HL-60 (cell line): ENCODE measurements around the gene TARDBP.

ENCODE experiments used
- GABPA ChIP-seq: IDR thresholded peaks from 2 replicates; pipeline ENCODE4 v1.6.1; 2012; ENCODE audit warnings: low read depth
- POLR2AphosphoS5 ChIP-seq: IDR thresholded peaks from 2 replicates; pipeline ENCODE4 v1.6.1; 2012; ENCODE audit warnings: low read depth
- TF ChIP-seq, protein P1 (sequence below): IDR thresholded peaks from one replicate; pipeline ENCODE4 v1.5.1; 2011; ENCODE audit warnings: low read length, control low read depth, inconsistent platforms; ENCODE audit not compliant: insufficient read depth
- TF ChIP-seq, protein P2 (sequence below): IDR thresholded peaks from 2 replicates; pipeline ENCODE4 v1.6.1; 2012; ENCODE audit warnings: low read depth; ENCODE audit not compliant: insufficient replicate concordance

DNA sequence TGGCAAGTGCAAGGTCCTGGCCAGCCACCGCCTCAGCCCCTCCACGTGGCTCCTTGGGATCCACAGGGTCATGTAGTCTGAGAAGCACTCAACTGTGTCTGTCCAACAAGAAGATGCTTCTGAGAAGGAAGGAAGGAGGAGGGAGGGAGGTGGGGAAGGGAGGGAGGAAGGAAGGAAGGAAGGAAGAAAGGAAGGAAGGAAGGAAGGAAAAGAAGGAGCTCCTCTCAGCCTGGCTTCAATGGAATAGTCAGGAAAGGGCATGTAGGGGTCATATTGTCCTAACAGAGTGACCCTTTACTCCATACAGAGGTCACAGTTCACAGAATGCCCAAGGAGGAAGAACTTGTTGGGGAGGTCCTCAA is 42.5 kb upstream of the TARDBP start:
- TF ChIP-seq, protein P1, sequence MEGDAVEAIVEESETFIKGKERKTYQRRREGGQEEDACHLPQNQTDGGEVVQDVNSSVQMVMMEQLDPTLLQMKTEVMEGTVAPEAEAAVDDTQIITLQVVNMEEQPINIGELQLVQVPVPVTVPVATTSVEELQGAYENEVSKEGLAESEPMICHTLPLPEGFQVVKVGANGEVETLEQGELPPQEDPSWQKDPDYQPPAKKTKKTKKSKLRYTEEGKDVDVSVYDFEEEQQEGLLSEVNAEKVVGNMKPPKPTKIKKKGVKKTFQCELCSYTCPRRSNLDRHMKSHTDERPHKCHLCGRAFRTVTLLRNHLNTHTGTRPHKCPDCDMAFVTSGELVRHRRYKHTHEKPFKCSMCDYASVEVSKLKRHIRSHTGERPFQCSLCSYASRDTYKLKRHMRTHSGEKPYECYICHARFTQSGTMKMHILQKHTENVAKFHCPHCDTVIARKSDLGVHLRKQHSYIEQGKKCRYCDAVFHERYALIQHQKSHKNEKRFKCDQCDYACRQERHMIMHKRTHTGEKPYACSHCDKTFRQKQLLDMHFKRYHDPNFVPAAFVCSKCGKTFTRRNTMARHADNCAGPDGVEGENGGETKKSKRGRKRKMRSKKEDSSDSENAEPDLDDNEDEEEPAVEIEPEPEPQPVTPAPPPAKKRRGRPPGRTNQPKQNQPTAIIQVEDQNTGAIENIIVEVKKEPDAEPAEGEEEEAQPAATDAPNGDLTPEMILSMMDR, result no peak
- no peak for TF ChIP-seq POLR2AphosphoS5
- no peak for TF ChIP-seq GABPA
- TF ChIP-seq, protein P2, sequence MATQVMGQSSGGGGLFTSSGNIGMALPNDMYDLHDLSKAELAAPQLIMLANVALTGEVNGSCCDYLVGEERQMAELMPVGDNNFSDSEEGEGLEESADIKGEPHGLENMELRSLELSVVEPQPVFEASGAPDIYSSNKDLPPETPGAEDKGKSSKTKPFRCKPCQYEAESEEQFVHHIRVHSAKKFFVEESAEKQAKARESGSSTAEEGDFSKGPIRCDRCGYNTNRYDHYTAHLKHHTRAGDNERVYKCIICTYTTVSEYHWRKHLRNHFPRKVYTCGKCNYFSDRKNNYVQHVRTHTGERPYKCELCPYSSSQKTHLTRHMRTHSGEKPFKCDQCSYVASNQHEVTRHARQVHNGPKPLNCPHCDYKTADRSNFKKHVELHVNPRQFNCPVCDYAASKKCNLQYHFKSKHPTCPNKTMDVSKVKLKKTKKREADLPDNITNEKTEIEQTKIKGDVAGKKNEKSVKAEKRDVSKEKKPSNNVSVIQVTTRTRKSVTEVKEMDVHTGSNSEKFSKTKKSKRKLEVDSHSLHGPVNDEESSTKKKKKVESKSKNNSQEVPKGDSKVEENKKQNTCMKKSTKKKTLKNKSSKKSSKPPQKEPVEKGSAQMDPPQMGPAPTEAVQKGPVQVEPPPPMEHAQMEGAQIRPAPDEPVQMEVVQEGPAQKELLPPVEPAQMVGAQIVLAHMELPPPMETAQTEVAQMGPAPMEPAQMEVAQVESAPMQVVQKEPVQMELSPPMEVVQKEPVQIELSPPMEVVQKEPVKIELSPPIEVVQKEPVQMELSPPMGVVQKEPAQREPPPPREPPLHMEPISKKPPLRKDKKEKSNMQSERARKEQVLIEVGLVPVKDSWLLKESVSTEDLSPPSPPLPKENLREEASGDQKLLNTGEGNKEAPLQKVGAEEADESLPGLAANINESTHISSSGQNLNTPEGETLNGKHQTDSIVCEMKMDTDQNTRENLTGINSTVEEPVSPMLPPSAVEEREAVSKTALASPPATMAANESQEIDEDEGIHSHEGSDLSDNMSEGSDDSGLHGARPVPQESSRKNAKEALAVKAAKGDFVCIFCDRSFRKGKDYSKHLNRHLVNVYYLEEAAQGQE, result no peak
